K562 (cell line): ENCODE results near the gene MCM7. TPM values are rescaled to one million over a fixed set of nuclear protein-coding genes. Genes with fewer than 3 reads are reported as not detected.

Experiments
- EGR1 ChIP-seq: fragments of 450-650 bp; conservative IDR thresholded peaks from 2 replicates; pipeline ENCODE4 v1.6.1; 2017; ENCODE audit warnings: mild to moderate bottlenecking
- ELF4 ChIP-seq: fragments of 450-650 bp; formaldehyde crosslinking; IDR thresholded peaks from 2 replicates; pipeline ENCODE4 v1.4.0; 2022; ENCODE audit warnings: missing genetic modification characterization
- FIP1L1 ChIP-seq: fragments of 200-400 bp; formaldehyde crosslinking; IDR thresholded peaks from 2 replicates; pipeline ENCODE4 v1.6.1; 2018; ENCODE audit warnings: mild to moderate bottlenecking, low read depth, low read length; ENCODE audit not compliant: poor library complexity, severe bottlenecking
- FUS ChIP-seq: fragments of 200-400 bp; formaldehyde crosslinking; optimal IDR thresholded peaks from 2 replicates; pipeline ENCODE3; 2017; ENCODE audit warnings: low read depth, low read length
- HDAC1 ChIP-seq, 2 experiments: fragments of 450-650 bp; IDR thresholded peaks; 2 replicates each; pipeline ENCODE4 v1.6.1; 2016 to 2017; ENCODE audit warnings: inconsistent platforms in 1 of 2, mild to moderate bottlenecking in 1 of 2, moderate library complexity in 1 of 2
- LEF1 ChIP-seq: fragments of 450-650 bp; IDR thresholded peaks from 2 replicates; pipeline ENCODE4 v1.6.1; 2016; ENCODE audit warnings: mild to moderate bottlenecking
- MEIS2 ChIP-seq: fragments of 450-650 bp; IDR thresholded peaks from 2 replicates; pipeline ENCODE4 v1.6.1; 2014; ENCODE audit warnings: mild to moderate bottlenecking; ENCODE audit not compliant: partially characterized antibody
- MYNN ChIP-seq, 2 experiments: sonication (generic); formaldehyde crosslinking in 1 of 2; IDR thresholded peaks; 2 replicates each; pipeline versions ENCODE4 v1.5.0 to v1.6.1; 2016 to 2020; ENCODE audit warnings: antibody characterized with exemption in 1 of 2, missing genetic modification reagents in 1 of 2
- NR2C1 ChIP-seq, 2 experiments: fragments of 450-650 bp; IDR thresholded peaks; 2 replicates each; pipeline ENCODE4 v1.6.1; 2017; ENCODE audit warnings: mild to moderate bottlenecking in 2 of 2, antibody characterized with exemption in 1 of 2, inconsistent platforms in 1 of 2, missing compliant biosample characterization in 1 of 2, missing genetic modification characterization in 1 of 2
- RAD21 ChIP-seq, 2 experiments: fragments of 250-450 bp in 1 of 2; fragments of 450-650 bp in 1 of 2; sonication (Bioruptor Pico) in 1 of 2; formaldehyde crosslinking in 1 of 2; IDR thresholded peaks in 1 of 2; conservative IDR thresholded peaks in 1 of 2; 2 replicates each; pipeline versions ENCODE4 v1.4.0 to v1.8.0; 2020 to 2022; ENCODE audit warnings: mild to moderate bottlenecking in 2 of 2, moderate library complexity in 1 of 2
- RFX5 ChIP-seq: IDR thresholded peaks from 2 replicates; pipeline ENCODE4 v1.6.1; 2011; ENCODE audit warnings: low read depth, mild to moderate bottlenecking, improper control_type of control experiment, low read length
- SAFB ChIP-seq: fragments of 200-400 bp; formaldehyde crosslinking; IDR thresholded peaks from 2 replicates; pipeline ENCODE4 v1.6.1; 2017; ENCODE audit warnings: low read depth, low read length, borderline replicate concordance
- SIN3A ChIP-seq, 2 experiments: fragments of 150-350 bp in 1 of 2; IDR thresholded peaks; 2 replicates each; pipeline ENCODE4 v1.6.1; 2011 to 2016; ENCODE audit warnings: borderline replicate concordance in 2 of 2, low read depth in 2 of 2, low read length in 2 of 2, mild to moderate bottlenecking in 2 of 2, moderate library complexity in 2 of 2; ENCODE audit not compliant: control insufficient read depth in 1 of 2
- SPI1 ChIP-seq: IDR thresholded peaks from 2 replicates; pipeline ENCODE4 v1.6.1; 2011; ENCODE audit warnings: low read depth, low read length, control low read depth, borderline replicate concordance
- SRSF1 ChIP-seq: fragments of 200-400 bp; formaldehyde crosslinking; IDR thresholded peaks from 2 replicates; pipeline ENCODE4 v1.6.1; 2017; ENCODE audit warnings: mild to moderate bottlenecking, low read depth, low read length, moderate library complexity
- TGIF2 ChIP-seq: sonication (generic); formaldehyde crosslinking; IDR thresholded peaks from 2 replicates; pipeline ENCODE4 v1.8.1; 2022; ENCODE audit warnings: mild to moderate bottlenecking, missing genetic modification reagents, moderate library complexity
- YY1 ChIP-seq, 3 experiments: IDR thresholded peaks; 2 replicates each; pipeline ENCODE4 v1.6.1; 2011; ENCODE audit warnings: low read length in 2 of 3, mild to moderate bottlenecking in 2 of 3, moderate library complexity in 2 of 3, borderline replicate concordance in 1 of 3, control low read depth in 1 of 3, low read depth in 1 of 3; ENCODE audit not compliant: insufficient read depth in 3 of 3, insufficient replicate concordance in 2 of 3, control insufficient read depth in 1 of 3, insufficient read length in 1 of 3; ENCODE audit errors: extremely low read depth in 1 of 3
- ZC3H11A ChIP-seq: IDR thresholded peaks from 2 replicates; pipeline ENCODE4 v1.6.1; 2012; ENCODE audit warnings: low read depth, low read length, improper control_type of control experiment
- ZNF79 ChIP-seq: fragments of 250-450 bp; sonication (Bioruptor Pico); IDR thresholded peaks from 2 replicates; pipeline ENCODE4 v1.4.0; 2020; ENCODE audit warnings: low read depth, mild to moderate bottlenecking, moderate library complexity
- polyA plus RNA-seq, 8 experiments: library from polyadenylated mRNA; depleted of rRNA in 4 of 8; stranded (reverse) in 5 of 8; unstranded in 3 of 8; fragments of >200 nt; fragmentation: Nextera tagmentation in 2 of 8; fragmentation: Illumina TruSeq in 1 of 8; extraction: Ambion mirVana in 2 of 8; extraction: Trizol in 1 of 8; gene quantifications; 2 replicates each; pipeline versions ENCODE4 v1.2.1 to v1.2.3, GENCODE V29; 2011 to 2014; ENCODE audit warnings: inconsistent platforms in 1 of 8, missing spikeins in 1 of 8
- total RNA-seq, 7 experiments: library from RNA; depleted of rRNA in 6 of 7; stranded (reverse); fragments of >200 nt in 6 of 7; fragmentation: Illumina TruSeq in 2 of 7; extraction: Trizol in 2 of 7; gene quantifications; 2 replicates each; pipeline versions ENCODE4 v1.2.1 to v1.2.3, GENCODE V29; 2011 to 2021; ENCODE audit warnings: low replicate concordance in 1 of 7
- TF ChIP-seq, protein P1 (sequence below): sonication (generic); formaldehyde crosslinking; IDR thresholded peaks from 2 replicates; pipeline ENCODE4 v1.9.0; 2022; ENCODE audit warnings: mild to moderate bottlenecking, missing genetic modification reagents
- TF ChIP-seq, protein P2 (sequence below): sonication (generic); formaldehyde crosslinking; IDR thresholded peaks from 2 replicates; pipeline ENCODE4 v1.8.1; 2023; ENCODE audit warnings: missing genetic modification reagents, mild to moderate bottlenecking, borderline replicate concordance

MCM7 gene
- total and polyA plus RNA-seq, 9 of the 15 experiments (the other 6 are each of a cell fraction or from before 2014, with no cell fraction given) = 329 to 856 (median 437) TPM

DNA sequence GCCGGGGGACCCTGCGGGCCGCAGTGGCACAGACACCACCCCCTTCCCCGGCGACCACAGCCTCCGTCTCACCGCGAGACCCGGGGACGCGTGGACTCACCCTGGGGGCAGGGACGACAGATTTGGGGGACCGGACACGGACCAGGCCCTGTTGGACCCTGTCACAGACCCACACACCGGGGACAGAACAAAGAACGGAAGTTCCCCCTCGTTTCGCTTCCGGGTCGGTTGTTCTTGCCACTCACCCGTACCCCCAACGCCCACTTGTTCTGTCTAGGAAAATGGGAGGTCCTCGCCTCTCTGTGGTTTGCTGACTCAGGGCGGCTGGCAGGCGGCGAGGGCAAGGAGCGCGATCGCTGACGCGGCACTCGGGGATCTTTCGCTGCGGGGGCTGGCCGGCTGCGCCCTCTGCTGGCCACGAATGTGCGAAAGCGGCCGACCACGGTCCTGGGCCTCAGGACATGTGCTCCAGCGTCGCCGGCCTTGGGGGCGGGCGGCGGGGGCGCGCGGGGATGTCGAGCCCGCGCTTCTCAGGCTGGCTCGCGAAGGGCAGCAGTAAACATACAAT, 19.6 kb downstream of the MCM7 start, which contains the start of gene ZNF3 (continued):
- TF ChIP-seq LEF1 (no peak), SPI1 (peak; percentile 64), RAD21 (CRISPR knock-in tag; conservative IDR thresholded peaks at IDR 0.05 in 1 of 2, IDR thresholded peaks at IDR 0.05 in 1 of 2) (peak; percentile 86 to 91), SRSF1 (no peak), ZC3H11A (0 out of 2 replicates have a peak, but pooled peaks have one; percentile 87), HDAC1 (IDR thresholded peaks at IDR 0.05) (peak in 1 of 2 experiments; percentile 89; a peak in 2 of 4 replicates), MYNN (IDR thresholded peaks at IDR 0.05) (peak; percentile 85), MYNN (CRISPR knock-in tag; IDR thresholded peaks at IDR 0.05) (no peak; the same call in 1 of the 2 replicates), ZNF79 (CRISPR knock-in tag) (no peak), ELF4 (CRISPR knock-in tag) (0 out of 2 replicates have a peak, but pooled peaks have one; percentile 35), FUS (peak; percentile 53), TGIF2 (peak; percentile 60; the same call in 1 of the 2 replicates), SIN3A (IDR thresholded peaks at IDR 0.05; ENCODE audit: borderline replicate concordance in 2 of 2, control insufficient read depth in 1 of 2, low read depth in 2 of 2, low read length in 2 of 2) (peak; percentile 78 to 81; a peak in 3 of 4 replicates), SAFB (peak; percentile 78; the same call in 1 of the 2 replicates), MEIS2 (peak; percentile 72), RFX5 (0 out of 2 replicates have a peak, but pooled peaks have one; percentile 28), YY1 (IDR thresholded peaks at IDR 0.05; ENCODE audit: borderline replicate concordance in 1 of 3, control insufficient read depth in 1 of 3, extremely low read depth in 1 of 3, insufficient read depth in 3 of 3, insufficient read length in 1 of 3, insufficient replicate concordance in 2 of 3, low read depth in 1 of 3, low read length in 2 of 3) (peak in 2 of 3 experiments; percentile 71 to 81), EGR1 (peak; percentile 98), NR2C1 (IDR thresholded peaks at IDR 0.05) (peak; percentile 100), NR2C1 (tag; IDR thresholded peaks at IDR 0.05) (peak; percentile 100), FIP1L1 (peak; percentile 97)
- TF ChIP-seq, protein P1, sequence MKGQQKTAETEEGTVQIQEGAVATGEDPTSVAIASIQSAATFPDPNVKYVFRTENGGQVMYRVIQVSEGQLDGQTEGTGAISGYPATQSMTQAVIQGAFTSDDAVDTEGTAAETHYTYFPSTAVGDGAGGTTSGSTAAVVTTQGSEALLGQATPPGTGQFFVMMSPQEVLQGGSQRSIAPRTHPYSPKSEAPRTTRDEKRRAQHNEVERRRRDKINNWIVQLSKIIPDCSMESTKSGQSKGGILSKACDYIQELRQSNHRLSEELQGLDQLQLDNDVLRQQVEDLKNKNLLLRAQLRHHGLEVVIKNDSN (CRISPR knock-in tag) = peak; percentile 65
- TF ChIP-seq, protein P2, sequence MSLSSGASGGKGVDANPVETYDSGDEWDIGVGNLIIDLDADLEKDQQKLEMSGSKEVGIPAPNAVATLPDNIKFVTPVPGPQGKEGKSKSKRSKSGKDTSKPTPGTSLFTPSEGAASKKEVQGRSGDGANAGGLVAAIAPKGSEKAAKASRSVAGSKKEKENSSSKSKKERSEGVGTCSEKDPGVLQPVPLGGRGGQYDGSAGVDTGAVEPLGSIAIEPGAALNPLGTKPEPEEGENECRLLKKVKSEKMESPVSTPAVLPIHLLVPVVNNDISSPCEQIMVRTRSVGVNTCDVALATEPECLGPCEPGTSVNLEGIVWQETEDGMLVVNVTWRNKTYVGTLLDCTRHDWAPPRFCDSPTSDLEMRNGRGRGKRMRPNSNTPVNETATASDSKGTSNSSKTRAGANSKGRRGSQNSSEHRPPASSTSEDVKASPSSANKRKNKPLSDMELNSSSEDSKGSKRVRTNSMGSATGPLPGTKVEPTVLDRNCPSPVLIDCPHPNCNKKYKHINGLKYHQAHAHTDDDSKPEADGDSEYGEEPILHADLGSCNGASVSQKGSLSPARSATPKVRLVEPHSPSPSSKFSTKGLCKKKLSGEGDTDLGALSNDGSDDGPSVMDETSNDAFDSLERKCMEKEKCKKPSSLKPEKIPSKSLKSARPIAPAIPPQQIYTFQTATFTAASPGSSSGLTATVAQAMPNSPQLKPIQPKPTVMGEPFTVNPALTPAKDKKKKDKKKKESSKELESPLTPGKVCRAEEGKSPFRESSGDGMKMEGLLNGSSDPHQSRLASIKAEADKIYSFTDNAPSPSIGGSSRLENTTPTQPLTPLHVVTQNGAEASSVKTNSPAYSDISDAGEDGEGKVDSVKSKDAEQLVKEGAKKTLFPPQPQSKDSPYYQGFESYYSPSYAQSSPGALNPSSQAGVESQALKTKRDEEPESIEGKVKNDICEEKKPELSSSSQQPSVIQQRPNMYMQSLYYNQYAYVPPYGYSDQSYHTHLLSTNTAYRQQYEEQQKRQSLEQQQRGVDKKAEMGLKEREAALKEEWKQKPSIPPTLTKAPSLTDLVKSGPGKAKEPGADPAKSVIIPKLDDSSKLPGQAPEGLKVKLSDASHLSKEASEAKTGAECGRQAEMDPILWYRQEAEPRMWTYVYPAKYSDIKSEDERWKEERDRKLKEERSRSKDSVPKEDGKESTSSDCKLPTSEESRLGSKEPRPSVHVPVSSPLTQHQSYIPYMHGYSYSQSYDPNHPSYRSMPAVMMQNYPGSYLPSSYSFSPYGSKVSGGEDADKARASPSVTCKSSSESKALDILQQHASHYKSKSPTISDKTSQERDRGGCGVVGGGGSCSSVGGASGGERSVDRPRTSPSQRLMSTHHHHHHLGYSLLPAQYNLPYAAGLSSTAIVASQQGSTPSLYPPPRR (CRISPR knock-in tag) = no peak
